HL-60 (cell line): ENCODE measurements around the gene ECHDC1.

Source experiments
- DNase-seq, 2 experiments: peaks; one replicate each; pipeline ENCODE4 v3.0.0-alpha.2; 2010 to 2020; ENCODE audit warnings: low read depth in 1 of 2, low spot score in 1 of 2
- H3K27ac ChIP-seq: fragments of 250-450 bp; sonication (Bioruptor Pico); replicated peaks from 2 replicates; pipeline ENCODE4 v1.5.1; 2020; ENCODE audit warnings: mild to moderate bottlenecking, moderate library complexity
- H3K27me3 ChIP-seq: fragments of 250-450 bp; sonication (Bioruptor Pico); 2 replicates; pipeline ENCODE4 v1.5.1; 2021; ENCODE audit warnings: mild to moderate bottlenecking, moderate library complexity; ENCODE audit not compliant: insufficient read depth, poor library complexity, severe bottlenecking
- H3K4me3 ChIP-seq: replicated peaks from 2 replicates; pipeline ENCODE4 v1.5.1; 2011; ENCODE audit warnings: mild to moderate bottlenecking, control low read depth, low read length; ENCODE audit not compliant: insufficient read depth
- GABPA ChIP-seq: IDR thresholded peaks from 2 replicates; pipeline ENCODE4 v1.6.1; 2012; ENCODE audit warnings: low read depth
- POLR2AphosphoS5 ChIP-seq: IDR thresholded peaks from 2 replicates; pipeline ENCODE4 v1.6.1; 2012; ENCODE audit warnings: low read depth
- REST ChIP-seq: IDR thresholded peaks from 2 replicates; pipeline ENCODE4 v1.6.1; 2012; ENCODE audit warnings: low read depth; ENCODE audit not compliant: insufficient replicate concordance
- SPI1 ChIP-seq: IDR thresholded peaks from 2 replicates; pipeline ENCODE4 v1.6.1; 2012; ENCODE audit warnings: low read depth, mild to moderate bottlenecking, borderline replicate concordance
- TF ChIP-seq, protein P1 (sequence below): IDR thresholded peaks from one replicate; pipeline ENCODE4 v1.5.1; 2011; ENCODE audit warnings: low read length, control low read depth, inconsistent platforms; ENCODE audit not compliant: insufficient read depth

ECHDC1 gene

DNA sequence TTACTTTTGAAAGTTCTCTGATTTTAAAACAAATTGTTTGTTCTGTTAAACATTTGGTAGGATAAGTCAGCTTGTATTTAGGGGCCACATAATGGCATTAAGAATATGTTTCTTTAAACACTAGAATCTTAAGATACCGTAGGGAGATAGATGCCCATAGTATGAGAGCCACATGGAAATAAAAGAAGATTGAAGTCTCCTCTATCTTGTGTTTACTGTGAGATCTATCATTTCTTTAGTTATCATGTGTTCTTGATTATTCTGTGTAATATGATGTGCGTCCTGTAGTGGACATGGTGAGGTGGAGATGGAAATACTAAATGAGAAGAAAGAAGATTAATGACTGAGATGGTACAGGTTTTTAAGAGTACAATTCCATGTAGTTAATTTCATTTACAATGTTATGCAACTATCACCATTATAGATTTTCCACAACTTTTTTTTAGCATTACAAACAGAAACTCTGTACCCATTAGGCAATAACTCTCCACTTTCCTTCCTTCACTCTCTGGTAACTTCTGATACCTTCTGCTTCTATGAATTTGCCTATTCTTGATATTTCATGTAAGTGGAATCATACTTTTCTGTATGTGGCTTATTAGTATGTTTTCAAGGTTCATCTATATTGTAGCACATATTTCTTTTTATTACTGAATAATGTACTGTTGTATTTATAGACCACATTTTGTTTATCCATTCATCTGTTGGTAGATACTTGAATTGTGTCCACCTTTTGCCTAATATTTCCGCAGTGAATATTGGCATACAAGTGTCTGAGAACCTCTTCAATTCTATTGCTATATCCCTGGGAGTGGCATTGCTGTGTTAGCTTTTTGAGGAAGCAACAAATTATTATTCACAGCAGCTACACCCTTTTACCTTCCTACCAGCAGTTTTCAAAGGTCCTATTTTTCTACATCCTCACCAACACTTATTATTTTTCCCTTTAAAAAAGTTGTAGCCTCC, 65.2 kb downstream of the ECHDC1 start:
- TF ChIP-seq, protein P1, sequence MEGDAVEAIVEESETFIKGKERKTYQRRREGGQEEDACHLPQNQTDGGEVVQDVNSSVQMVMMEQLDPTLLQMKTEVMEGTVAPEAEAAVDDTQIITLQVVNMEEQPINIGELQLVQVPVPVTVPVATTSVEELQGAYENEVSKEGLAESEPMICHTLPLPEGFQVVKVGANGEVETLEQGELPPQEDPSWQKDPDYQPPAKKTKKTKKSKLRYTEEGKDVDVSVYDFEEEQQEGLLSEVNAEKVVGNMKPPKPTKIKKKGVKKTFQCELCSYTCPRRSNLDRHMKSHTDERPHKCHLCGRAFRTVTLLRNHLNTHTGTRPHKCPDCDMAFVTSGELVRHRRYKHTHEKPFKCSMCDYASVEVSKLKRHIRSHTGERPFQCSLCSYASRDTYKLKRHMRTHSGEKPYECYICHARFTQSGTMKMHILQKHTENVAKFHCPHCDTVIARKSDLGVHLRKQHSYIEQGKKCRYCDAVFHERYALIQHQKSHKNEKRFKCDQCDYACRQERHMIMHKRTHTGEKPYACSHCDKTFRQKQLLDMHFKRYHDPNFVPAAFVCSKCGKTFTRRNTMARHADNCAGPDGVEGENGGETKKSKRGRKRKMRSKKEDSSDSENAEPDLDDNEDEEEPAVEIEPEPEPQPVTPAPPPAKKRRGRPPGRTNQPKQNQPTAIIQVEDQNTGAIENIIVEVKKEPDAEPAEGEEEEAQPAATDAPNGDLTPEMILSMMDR: no peak
- DNase-seq: no peak
- H3K27me3 ChIP-seq: no peaks in the 10 kb centered on the region
- H3K4me3 ChIP-seq: no peak overlapping the region
- no peak overlapping the region for H3K27ac ChIP-seq

DNA sequence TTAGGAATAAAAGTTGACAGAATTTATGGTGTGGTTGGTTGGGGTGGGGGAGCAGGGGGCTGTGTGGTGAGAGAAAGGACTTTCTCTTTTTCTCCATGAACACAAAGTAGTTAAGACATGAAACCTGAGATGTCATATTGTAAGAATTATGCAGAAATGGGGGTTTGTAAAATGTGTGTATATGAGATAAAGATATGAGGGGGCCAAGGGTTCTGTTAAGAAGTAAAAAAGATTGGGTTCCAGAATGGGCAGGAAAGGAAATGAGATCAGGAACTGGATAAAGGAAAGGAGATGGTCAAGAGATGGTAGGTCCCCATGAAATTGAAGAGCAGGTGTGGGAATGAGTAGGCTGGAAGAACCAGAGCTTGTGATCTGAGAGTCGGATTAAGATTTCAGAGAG, 67.1 kb downstream of the ECHDC1 start:
- TF ChIP-seq, protein P1: no peak
- TF ChIP-seq GABPA (no peak), SPI1 (no peak), REST (no peak), POLR2AphosphoS5 (no peak)
- Histone ChIP-seq H3K27me3 (no peaks in the 10 kb centered on the region), H3K4me3 (no peak overlapping the region), H3K27ac (no peak overlapping the region)
- DNase-seq: no peak

DNA sequence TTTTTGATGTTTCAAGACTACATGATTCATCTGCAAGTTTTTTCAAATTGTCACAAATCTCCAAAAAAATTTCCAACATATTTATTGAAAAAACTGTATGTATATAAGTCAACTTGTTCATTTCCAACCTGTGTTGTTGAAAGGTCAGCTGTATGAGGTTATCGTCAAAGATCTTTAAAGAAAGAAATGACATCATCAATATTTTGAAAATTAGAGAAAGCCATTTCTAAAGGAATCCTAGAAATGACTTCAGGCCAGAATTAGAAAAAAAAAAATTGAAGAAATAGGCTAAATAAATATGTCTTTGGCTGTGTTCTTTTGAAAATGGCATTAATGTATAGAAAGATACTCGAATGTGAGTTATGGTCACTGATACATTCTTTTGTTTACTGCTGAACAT, 69.9 kb downstream of the ECHDC1 start:
- no peak for DNase-seq
- Histone ChIP-seq H3K4me3 (no peak overlapping the region), H3K27me3 (no peaks in the 10 kb centered on the region), H3K27ac (no peak overlapping the region)
- TF ChIP-seq REST: no peak
- no peak for TF ChIP-seq GABPA
- no peak for TF ChIP-seq POLR2AphosphoS5
- TF ChIP-seq SPI1: no peak
- TF ChIP-seq, protein P1: no peak

DNA sequence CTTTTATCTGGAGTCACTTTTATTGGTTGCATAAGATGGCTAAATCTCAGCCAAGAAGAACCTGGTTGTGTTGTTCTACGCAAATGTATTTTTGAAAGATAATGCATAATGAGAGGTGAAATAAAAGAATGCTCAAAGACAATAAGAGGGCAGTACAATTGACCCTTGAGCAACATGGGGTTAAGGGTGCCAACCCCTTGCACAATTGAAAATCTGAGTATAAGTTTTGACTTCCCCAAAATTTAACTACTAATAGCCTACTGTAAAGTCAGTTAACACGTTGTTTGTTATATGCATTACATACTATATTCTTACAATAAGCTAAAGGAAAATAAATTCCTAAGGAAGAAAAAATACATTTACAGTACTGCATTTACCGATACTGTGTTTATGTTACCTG, 70.8 kb downstream of the ECHDC1 start:
- no peak for DNase-seq
- TF ChIP-seq, protein P1: no peak
- no peak for TF ChIP-seq REST
- no peak for TF ChIP-seq GABPA
- no peak for TF ChIP-seq POLR2AphosphoS5
- TF ChIP-seq SPI1: no peak; the same call in 1 of the 2 replicates
- no peak overlapping the region for H3K27ac ChIP-seq
- H3K27me3 ChIP-seq: no peaks in the 10 kb centered on the region
- H3K4me3 ChIP-seq: no peak overlapping the region
